ENCODE results near the gene ADAM19.

The ADAM19 gene, protein sequence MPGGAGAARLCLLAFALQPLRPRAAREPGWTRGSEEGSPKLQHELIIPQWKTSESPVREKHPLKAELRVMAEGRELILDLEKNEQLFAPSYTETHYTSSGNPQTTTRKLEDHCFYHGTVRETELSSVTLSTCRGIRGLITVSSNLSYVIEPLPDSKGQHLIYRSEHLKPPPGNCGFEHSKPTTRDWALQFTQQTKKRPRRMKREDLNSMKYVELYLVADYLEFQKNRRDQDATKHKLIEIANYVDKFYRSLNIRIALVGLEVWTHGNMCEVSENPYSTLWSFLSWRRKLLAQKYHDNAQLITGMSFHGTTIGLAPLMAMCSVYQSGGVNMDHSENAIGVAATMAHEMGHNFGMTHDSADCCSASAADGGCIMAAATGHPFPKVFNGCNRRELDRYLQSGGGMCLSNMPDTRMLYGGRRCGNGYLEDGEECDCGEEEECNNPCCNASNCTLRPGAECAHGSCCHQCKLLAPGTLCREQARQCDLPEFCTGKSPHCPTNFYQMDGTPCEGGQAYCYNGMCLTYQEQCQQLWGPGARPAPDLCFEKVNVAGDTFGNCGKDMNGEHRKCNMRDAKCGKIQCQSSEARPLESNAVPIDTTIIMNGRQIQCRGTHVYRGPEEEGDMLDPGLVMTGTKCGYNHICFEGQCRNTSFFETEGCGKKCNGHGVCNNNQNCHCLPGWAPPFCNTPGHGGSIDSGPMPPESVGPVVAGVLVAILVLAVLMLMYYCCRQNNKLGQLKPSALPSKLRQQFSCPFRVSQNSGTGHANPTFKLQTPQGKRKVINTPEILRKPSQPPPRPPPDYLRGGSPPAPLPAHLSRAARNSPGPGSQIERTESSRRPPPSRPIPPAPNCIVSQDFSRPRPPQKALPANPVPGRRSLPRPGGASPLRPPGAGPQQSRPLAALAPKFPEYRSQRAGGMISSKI
- total RNA-seq = 164 to 235 reads per million in 2 experiments

DNA sequence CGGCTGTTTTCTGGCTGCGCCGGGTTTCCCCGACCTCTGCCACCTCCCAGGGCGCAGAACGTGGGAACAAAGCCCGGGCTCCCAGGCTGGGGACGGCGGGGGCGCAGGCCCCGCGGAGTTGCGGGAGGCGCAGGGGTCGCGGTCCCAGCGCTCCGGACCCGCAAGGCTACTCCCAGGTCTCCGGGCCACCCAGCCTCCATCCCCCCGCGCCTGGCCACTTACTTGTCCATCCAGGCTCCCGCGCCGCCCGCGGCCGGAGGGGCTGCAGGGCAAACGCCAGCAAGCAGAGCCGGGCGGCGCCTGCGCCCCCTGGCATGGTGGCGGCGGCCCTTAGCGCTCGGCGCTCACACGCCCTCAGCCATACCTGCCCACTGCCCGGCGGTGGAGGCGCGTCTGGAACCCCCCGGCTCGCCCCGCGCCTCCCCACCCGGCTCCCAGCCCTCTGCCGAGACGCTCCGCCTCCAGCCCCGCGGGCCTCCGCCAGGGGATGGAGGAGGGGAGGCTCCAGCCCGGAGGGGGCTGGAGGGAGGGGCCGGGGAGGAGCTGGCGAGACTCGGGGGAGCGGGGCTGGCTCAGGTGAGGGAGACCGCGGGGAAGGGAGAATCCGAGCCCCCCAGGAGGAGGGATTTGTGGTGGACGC is at the start of gene ADAM19:
ADAM19 (minus strand) TSS at position 395 of the 640 bp plus-strand sequence; CDS start at position 316, 79 bp downstream.
- DNase-seq (ENCODE audit: low read depth) = peak; percentile 39

DNA sequence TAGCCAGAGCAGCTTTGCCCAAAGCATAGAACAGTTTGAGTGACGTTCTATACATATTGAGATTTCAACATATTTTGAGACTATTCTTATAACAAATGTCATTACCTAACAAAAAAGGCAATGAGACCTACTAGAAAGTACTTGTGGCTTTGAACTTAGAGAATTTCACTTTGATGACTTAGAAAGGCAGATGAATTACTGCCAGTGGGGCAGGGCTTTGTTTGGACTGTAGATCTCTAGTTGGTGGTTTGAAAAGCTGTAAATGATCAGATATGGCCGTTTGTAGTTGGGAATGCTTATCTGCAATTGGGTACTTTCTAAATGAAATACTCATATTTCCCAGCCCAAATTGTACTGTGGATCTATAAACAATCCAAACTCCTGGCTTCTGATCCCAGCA is 48.6 kb upstream of the ADAM19 start:
- DNase-seq (ENCODE audit: low read depth) = no peak

DNA sequence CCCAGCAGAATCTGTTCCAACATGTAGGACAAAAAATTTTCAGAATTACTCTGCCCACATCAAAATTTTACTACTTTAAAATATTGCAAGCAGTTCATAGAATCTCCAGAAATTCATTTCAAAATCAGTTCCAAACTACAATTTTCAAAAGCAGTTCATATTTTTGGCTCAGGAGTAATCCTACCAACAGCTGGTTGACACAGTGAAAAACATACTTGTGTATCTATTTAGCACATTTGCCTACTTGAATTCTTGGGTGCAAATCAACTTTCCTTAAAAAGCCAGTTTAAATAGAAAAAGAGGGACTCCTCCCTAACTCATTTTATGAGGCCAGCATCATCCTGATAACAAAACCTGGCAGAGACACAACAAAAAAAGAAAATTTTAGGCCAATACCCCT is 45.2 kb upstream of the ADAM19 start:
- no peak for DNase-seq (ENCODE audit: low read depth)

DNA sequence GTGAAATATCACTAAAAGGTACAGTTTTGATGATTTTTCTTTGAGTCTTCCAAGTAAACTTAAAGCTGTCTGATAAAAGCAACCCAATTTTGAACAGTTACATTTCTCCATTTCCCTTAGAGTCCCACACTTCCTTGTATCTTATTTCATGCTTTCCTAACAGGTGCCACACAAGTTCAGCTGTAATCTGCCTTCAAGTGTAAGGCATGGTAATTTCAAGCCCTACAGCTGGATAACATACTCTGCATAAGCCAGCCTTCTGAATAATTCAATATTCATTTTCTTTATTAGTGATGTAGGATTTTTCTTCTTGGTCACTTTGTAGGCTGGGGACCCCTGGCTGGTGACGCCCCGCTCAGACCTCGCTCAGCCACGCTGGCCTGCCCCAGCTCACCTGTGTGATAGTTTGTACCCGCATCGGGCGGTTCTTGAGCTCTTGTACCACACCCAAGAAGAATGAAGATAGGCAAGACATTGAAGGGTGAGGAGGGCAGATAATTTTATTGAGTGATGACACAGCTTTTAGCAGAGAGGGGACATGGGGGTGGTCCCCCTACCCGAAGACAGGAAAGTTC is 42.7 kb upstream of the ADAM19 start:
- DNase-seq (ENCODE audit: low read depth) = no peak

DNA sequence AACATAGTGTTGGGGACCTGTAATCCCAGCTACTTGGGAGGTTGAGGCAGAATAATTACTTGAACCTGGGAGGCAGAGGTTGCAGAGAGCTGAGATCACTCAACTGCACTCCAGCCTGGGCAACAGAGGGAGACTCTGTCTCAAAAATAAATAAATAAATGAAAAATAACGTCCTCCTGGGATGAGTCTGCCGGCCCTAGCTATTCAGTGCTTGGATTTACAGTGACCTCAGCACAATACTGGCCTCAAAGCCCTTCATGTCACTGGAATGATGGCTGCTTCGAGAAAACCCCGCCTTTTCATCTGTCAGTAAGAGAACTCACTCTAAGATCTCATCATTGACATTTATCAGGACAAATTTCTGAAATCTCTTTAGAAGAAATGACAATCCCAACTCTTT is 41.2 kb upstream of the ADAM19 start:
- no peak for DNase-seq (ENCODE audit: low read depth)

DNA sequence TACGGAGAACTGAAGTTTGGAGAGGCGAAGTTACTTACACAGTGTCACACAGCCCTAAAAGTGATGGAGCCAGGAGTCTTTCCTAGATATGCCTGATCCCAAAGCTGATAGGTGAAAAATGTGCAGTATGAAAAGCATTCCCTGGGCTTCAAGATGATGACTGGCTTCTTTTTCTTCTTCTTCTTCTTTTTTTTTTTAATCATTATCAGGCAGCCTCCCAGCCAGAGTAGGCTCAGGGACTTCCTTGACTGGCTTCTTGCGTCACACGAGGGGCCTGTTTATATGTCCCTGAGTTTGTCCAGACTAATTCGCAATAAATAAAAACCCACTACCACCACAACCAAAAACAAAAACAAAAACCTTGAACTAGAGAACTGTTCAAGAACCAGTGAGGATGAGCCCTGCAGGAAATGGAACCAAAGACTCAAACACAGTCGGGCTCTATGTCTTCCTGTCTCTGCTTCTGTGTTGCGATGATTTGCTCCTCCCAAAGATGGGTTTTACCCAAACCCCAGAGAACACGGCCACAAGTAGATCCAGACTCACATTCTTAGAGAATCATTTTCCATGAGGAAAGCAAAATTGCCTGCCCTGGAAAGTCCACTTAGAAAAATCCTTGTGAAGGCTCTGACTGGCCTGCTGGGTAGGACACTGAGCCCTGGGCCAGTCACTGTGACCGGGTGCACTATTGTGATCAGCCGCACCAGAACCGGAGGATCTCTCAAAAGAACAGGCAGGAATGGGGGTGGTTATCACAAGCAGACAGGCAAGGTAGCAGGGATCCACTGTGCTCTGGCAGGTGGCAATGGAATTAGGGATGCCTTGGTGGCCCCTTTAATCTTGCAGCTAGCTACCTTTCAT is 38.0 kb upstream of the ADAM19 start:
- DNase-seq (ENCODE audit: low read depth) = no peak

DNA sequence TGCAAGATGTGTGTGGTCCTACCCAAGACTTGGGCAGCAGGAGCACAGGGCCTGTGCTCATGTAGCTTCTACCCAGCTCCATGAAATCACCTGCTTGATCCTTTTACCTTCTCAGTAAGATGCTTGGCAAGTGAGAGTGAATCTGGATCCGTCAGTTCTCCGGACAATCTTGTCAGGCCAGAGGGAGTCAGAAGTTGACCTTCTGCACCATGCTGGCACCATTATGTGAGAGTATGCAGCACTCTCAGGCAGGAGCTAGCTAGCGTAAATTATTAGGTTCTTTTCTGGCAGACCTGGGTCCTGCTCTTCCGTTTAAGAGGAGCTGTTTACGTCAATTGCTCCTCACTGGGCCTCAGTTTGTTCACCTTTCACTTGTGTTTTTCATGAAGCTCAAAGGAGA is 37.0 kb upstream of the ADAM19 start:
- DNase-seq (ENCODE audit: low read depth) = no peak

DNA sequence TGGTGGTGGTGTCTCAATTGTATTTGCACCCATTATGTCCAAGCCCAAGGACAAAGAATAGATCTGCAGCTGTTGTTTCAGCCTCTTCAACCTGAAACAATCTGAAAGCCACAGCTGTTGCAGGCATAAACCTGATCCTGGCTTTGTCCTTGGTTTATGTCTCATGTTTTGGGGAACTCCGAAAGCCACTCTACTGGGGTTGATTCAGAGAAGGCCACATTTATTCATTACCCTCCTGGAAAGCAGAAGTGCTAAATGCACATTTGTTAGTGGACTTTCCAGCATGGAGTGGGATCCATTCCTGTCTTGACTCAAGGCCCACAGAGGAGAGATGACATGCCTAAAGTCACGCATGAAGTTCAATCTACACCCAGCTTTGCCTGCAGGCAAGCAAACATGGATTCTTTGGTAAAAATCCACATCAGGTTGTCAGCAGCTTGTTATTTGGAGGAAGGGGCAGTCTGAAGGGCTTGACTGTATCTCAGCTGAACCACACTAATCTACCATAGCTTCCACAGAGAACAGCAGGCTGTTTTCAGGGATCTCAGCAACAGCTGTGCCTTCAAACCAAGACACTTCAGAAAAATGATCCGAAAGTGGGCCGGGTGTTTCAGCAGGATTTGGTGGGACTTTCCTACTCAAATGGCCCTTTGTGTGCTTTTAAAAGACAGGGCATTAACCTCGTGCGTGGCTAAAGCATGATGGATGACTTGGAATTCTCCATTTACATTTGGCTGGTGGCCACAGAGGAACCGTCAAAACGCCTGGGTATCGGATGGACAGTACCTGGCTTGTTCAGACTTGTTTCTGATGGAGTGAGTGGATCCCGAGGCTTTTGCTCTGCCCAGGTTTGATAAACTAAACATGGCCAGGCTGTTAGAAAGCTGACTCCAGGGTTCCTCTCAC is 36.2 kb upstream of the ADAM19 start:
- no peak for DNase-seq (ENCODE audit: low read depth)

DNA sequence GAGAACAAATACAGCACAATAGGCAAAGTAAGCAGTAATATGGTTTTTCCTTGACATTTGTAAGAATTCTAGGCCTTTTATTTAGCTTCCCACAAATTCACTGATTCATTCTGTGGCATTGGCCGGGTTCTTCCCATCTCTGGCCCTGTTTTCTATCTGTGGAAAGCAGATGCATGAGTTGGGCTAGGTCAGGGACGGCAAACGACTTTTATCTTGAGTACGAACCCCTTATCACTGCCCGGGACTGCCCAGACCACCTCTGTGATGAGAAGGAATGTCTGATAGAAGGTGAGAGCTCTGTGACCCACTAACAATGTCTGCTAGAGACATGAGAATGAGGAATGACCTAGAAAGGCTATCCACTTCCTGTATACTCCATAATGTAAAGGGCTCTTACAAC is 35.4 kb upstream of the ADAM19 start:
- no peak for DNase-seq (ENCODE audit: low read depth)

DNA sequence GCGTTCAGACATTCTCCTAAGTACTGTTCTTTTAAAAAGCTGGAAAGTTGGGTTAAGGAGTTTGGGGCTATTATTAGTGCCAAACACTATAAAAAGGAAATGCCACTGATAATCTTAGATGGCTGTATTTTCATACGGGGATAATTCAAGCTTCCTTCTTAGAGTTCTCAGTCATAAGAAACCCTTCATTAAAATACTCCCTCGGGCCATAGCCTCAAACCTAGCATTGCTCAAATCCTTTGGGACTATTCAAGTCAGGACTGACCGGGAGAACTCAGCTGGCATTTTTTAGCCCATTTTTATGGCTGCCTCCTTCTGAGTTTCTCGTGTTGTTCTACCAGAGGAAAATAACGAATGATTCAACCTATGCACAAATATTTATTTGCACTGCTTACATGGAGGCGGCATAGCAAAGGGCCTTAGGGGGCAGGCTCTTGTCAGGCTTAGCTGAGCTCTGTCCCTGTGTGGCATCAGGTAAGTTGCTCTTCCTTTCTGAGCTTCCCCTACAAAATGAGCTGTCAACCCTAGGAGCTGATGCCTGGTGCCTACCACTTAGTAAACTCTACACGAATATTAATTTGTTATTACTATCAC is 33.5 kb upstream of the ADAM19 start:
- DNase-seq (ENCODE audit: low read depth) = no peak

DNA sequence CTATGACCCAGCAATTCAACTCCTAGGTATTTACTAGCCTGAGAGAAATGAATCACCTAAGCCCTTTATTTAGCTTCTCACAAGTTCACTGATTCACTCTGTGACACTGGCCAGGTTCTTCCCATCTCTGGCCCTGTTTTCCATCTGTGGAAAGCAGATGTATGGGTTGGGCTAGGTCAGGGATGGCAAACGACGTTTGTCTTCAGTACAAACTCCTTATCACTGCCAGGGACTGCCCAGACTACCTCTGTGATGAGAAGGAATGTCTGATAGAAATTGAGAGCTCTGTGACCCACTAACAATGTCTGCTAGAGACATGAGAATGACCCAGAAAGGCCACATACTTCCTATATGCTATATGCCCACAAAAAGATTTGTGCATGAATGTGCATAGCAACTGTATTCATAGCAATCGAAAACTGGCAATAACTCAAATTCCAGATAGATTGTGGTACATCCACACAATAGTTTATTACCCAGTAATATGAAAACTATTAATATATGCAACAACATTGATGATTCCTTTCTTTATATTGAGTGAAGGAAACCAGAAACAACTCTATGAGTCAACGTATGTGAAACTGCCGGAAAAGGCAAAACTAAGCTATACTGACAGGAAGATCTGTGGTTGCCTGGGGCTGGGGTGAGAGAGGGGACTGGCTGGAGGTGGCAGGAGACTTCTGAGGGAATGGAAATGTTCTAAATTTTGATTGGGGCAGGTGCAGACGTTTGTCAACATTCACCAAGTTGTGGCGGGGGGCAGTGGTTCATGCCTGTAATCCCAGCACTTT is 32.0 kb upstream of the ADAM19 start:
- peak; percentile 42 for DNase-seq (ENCODE audit: low read depth)

DNA sequence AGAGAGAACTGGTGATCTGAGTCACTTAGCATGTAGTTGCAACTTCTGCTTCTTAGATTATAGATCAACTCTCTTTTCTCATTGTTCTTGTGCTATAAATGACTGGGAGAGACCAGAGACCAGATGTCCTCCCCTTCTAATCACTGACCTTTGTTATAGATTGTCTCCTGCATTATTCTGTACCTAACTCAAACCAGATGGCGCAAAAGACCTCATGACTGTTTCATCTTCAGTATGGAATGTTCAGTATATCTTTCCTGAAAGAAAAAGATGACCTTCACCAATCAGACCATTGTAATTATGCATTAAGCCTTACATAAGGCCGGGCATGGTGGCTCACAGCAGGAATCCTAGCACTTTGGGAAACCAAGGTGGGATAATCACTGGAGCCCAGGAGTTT is 30.5 kb upstream of the ADAM19 start:
- DNase-seq (ENCODE audit: low read depth) = no peak

DNA sequence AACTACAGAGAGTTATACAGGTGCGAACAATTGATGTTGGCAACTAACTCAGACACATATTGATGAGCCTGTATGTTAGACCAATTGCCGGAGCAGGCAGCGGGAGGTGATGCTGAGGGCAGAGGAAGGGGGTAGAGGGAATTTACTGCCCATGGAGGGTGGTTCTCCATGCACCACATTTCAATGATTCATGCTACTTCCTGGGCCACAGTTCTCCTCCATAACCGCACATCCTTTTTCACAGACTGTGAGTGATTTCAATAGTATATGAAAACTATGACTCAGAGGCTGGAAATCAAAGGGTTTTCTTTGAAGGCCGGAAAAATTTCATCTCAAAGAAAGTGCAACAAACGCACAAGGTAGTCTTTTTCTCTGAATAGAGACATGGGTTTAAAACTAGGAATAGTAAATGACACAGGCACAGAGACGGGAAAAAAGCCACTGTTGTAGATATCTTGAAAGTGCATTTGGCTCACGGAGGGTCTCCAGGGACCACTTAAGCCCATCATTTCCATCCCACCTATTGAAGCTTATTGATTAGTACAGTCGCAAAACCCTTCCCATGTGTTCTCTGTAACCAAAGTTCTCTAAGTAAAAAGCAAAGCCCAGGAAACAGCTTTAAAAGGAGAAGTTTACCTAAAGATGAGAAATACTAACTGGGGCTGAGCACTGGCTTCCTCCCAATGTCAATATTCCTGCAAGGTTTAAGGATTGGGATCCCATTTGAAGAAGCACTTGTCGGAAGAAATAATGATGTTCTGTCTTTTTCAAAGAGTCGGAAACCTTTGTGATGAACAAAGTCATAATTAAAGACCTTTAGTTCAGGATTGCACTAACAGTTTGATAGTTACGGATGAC is 28.0 kb upstream of the ADAM19 start:
- DNase-seq (ENCODE audit: low read depth) = peak; percentile 58

DNA sequence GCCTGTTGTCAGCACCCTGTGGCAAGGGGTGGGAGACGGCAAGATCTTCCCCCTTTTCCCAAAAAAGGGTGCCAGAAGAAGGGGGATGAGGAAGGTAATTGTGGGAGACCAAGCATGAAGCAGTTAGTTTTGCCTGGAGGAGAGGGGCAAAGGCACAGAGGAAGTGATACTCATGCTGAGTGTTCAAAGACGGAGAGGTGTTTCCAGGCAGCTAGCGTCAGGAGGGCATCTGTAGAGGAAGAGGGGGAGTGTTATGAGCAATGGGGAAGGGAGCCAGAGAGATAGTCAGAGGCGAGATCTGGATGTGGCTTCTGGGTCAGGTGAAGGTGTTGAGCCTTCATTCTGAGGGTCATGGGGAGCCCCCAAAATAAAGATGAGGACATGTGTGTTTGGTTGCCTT is 26.9 kb upstream of the ADAM19 start:
- DNase-seq (ENCODE audit: low read depth) = no peak

DNA sequence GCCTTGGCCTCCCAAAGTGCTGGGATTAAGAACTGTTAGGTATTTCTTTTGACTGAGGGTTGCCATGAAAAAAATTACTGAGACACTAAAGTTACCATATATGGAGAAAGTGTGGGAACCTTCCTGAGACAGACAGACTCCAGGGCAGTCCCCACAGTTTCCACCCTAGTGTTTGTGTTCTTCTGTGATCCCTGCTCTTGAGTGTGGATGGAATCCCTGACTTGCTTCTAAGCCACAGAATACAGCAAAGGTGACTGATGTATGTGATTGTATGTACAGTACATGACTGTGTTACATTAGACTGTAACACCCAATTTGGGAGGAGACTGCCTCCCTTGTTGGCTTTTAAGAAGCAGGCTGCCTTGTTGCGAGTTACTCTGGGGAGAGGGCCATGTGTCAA is 24.7 kb upstream of the ADAM19 start:
- no peak for DNase-seq (ENCODE audit: low read depth)

DNA sequence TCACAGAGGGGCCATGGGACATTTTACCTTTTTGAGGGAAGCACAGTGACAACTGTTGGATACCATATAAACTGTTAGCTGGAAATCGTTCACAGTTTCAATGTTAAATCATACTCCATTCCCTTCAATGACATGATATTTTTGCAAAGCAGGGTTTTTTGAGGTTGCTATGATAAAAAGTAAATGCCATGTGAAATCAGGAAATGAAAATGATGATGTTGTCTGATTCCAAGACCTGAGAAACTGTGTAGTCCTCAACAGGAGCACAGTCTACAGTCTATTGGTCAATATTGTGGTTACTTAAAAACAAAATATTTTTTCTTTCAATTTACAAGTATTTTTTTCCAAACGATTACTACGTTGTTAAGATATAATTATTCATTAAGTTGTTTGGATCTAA is 24.0 kb upstream of the ADAM19 start:
- no peak for DNase-seq (ENCODE audit: low read depth)

DNA sequence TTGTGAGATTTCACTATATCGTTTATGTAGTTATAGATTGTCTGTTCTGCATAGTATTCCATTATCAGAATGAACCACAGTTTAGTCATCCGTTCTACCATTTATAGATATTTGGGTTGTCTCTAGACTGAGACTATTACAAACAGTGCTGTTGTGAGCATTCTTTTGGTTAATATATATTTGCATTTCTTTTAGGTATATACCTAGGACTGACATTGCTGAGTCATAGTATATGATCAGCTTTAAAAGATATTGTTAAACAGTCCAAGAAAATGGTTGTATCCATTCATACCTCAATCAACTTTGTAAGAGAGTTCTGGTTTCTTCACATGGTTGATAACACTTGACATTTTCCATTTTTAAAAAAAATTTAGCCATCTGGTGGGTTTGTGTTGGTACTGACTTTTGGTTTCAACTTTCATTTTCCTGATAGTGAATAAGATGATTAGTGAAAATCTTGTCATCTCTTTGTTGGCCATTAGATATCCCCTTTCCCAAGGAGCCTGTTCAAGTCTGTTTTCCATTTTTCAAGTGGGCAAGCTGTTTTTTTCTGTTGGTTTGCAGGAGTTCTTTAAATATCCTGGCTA is 22.9 kb upstream of the ADAM19 start:
- no peak for DNase-seq (ENCODE audit: low read depth)

DNA sequence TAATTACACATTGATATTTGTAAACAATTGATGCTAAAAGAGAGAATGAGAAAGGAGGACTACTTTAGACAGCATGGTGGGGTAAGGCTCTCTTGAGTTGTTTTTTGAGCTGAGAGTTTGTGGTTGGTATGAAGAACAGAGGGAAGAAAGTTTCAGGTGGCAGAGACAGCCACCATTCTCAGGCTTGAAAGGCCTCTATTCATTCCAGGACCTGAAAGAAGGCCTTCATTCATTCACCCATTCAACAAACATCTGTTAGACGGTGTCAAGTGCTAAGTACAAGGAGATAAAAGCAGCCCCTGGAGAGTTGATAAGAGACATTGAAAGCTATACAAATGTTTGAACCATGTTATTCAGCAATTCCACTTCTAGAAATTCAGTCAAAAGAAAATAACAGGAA is 21.7 kb upstream of the ADAM19 start:
- no peak for DNase-seq (ENCODE audit: low read depth)

All from T follicular helper cell (primary cell).